Stomach (tissue), 9 donors: ENCODE results near the gene LILRA6. TPM values are rescaled to one million over a fixed set of nuclear protein-coding genes. Genes with fewer than 3 reads are reported as not detected.
A peak's percentile ranks its signal among the peaks of the same experiment; 100 is the strongest.
"Not testable (repeated sequence)": the region's sequence is repeated elsewhere in the genome, so short reads cannot be mapped to it uniquely, and the experiment has no call there.

Source experiments
- DNase-seq, 2 donors: peaks; one replicate each; pipeline versions ENCODE4 v3.0.0 to v3.0.0-alpha.2; 2013 to 2019
- H3K27ac ChIP-seq, 5 donors: fragments of 200-600 bp in 4 of 5; sonication (generic) in 4 of 5; one replicate each; pipeline ENCODE4 v1.5.1; 2013 to 2019; ENCODE audit warnings: mild to moderate bottlenecking in 1 of 5, moderate library complexity in 1 of 5
- H3K27me3 ChIP-seq, 3 donors: fragments of 200-600 bp; sonication (generic); one replicate each; pipeline ENCODE4 v1.5.1; 2017 to 2019; ENCODE audit warnings: mixed run types in 1 of 3
- H3K36me3 ChIP-seq, 4 donors: fragments of 200-600 bp; sonication (generic); 1 replicate in 3 of 4; 2 replicates in 1 of 4; pipeline ENCODE4 v1.5.1; 2016 to 2019
- H3K4me1 ChIP-seq, 4 donors: fragments of 200-600 bp; sonication (generic); one replicate each; pipeline ENCODE4 v1.5.1; 2016 to 2019
- H3K4me3 ChIP-seq, 4 donors: fragments of 200-600 bp; sonication (generic) in 3 of 4; one replicate each; pipeline ENCODE4 v1.5.1; 2016 to 2019; ENCODE audit warnings: mild to moderate bottlenecking in 1 of 4
- H3K9me3 ChIP-seq, 4 donors: fragments of 200-600 bp; sonication (generic); one replicate each; pipeline ENCODE4 v1.5.1; 2016 to 2019
- CTCF ChIP-seq, 7 experiments: fragments of 450-650 bp in 4 of 7; fragments of 200-600 bp in 3 of 7; sonication (generic) in 3 of 7; IDR thresholded peaks; one replicate each; pipeline ENCODE4 v1.5.1; 2016 to 2019; ENCODE audit warnings: antibody characterized with exemption in 7 of 7, control low read depth in 2 of 7, mild to moderate bottlenecking in 1 of 7
- EP300 ChIP-seq: sonication (generic); formaldehyde crosslinking; IDR thresholded peaks from one replicate; pipeline ENCODE4 v1.6.1; 2017; ENCODE audit warnings: antibody characterized with exemption
- POLR2A ChIP-seq, 4 donors: fragments of 450-650 bp; IDR thresholded peaks; one replicate each; pipeline ENCODE4 v1.6.1; 2016; ENCODE audit warnings: antibody characterized with exemption in 4 of 4, control low read depth in 2 of 4, mild to moderate bottlenecking in 1 of 4, moderate library complexity in 1 of 4
- POLR2AphosphoS5 ChIP-seq, 3 donors: sonication (generic); formaldehyde crosslinking; IDR thresholded peaks; one replicate each; pipeline ENCODE4 v1.6.1; 2016; ENCODE audit warnings: antibody characterized with exemption in 3 of 3
- WGBS, 5 donors: extraction: QIAGEN DNeasy Blood & Tissue Kit in 3 of 5; methylation state at CpG; one replicate each; pipeline versions ENCODE4 v1.1.5 to v1.1.7; 2013 to 2018; 5-methylcytosine and 5-hydroxymethylcytosine counted together
- intact Hi-C: fragments of 100-400 bp; cut with DNase I; formaldehyde crosslinking; loops from one replicate; pipeline ENCODE4 v1.15.1; 2023; ENCODE audit warnings: low total_unique reads
- polyA plus RNA-seq, 3 donors: library from polyadenylated mRNA; stranded (reverse); fragments of 200-250 nt; gene quantifications; one replicate each; pipeline ENCODE4 v1.2.3, GENCODE V29; 2013
- total RNA-seq, 5 donors: library from RNA; depleted of rRNA; stranded (reverse); fragments of >200 nt; gene quantifications; one replicate each; pipeline versions ENCODE4 v1.1.0 to v1.2.3, GENCODE V29; 2014 to 2016
- donor health status: healthy with polysubstance abuse.
- donor health status: Bipolar disorder and iron deficiency.
- donor health status: healthy.

The LILRA6 gene
- total and polyA plus RNA-seq, 8 donors: 0.20 to 3.8 (median 0.81) TPM; not detected in 1

- H3K4me1 ChIP-seq: not testable (repeated sequence)
- intact Hi-C loops: loop anchor here (2.0 kb wide), 1 partner anchor 25 kb away; no protein-coding TSS in a partner anchor
Observed at GRCh38 chr19:54221947-54222346, 20.6 kb downstream of the LILRA6 start.

GRCh38 chr19:54219702-54220101, 22.9 kb downstream of the LILRA6 start:
- DNase-seq, H3K4me1 ChIP-seq, H3K4me3 ChIP-seq, H3K9me3 ChIP-seq, intact Hi-C loops, H3K27ac ChIP-seq: not testable (repeated sequence)
- 60 to 94% (median 80%) methylated on average over 1 to 4 of the region's 5 CpGs for WGBS, 5 donors
- peaks cover 0 to 33% (median 10%) of the 10 kb centered on the region in 4 donors for H3K36me3 ChIP-seq
- H3K27me3 ChIP-seq: peaks cover 0 to 37% (median 16%) of the 10 kb centered on the region in 3 donors

More at GRCh38 chr19:54221947-54222346, 20.6 kb downstream of the LILRA6 start:
- Histone ChIP-seq H3K36me3 (peaks cover 0 to 22% (median 8%) of the 10 kb centered on the region in 4 donors), H3K4me3 (peak overlapping the region in 1 of 4 donors; percentile 20), H3K27me3 (peaks cover 0 to 37% (median 16%) of the 10 kb centered on the region in 3 donors), H3K27ac (peak overlapping the region in 1 of 5 donors; percentile 49)
- WGBS, 5 donors: 72 to 87% (median 80%) methylated on average over 2 to 7 of the region's 7 CpGs
- not testable (repeated sequence) for H3K9me3 ChIP-seq, DNase-seq

GRCh38 chr19:54218960-54219661, 23.5 kb downstream of the LILRA6 start:
- H3K4me1 ChIP-seq: peaks cover 0 to 7% (median 0%) of the 10 kb centered on the region in 4 donors
- H3K27ac ChIP-seq: no peak overlapping the region
- intact Hi-C loops: no loop called here
- H3K36me3 ChIP-seq: peaks cover 0 to 33% (median 10%) of the 10 kb centered on the region in 4 donors
- peaks cover 0 to 36% (median 16%) of the 10 kb centered on the region in 3 donors for H3K27me3 ChIP-seq
- no peak overlapping the region for H3K4me3 ChIP-seq
- no peak for DNase-seq
- 86 to 90% (median 89%) methylated on average over 18 to 27 of the region's 27 CpGs for WGBS, 5 donors
- TF ChIP-seq CTCF (IDR thresholded peaks at IDR 0.05) (no peak), POLR2AphosphoS5 (IDR thresholded peaks at IDR 0.05) (no peak), EP300 (no peak)
- H3K9me3 ChIP-seq: no peaks in the 10 kb centered on the region

GRCh38 chr19:54218259-54218658, 24.3 kb downstream of the LILRA6 start:
- H3K9me3 ChIP-seq: no peaks in the 10 kb centered on the region
- peaks cover 0 to 27% (median 9%) of the 10 kb centered on the region in 3 donors for H3K27me3 ChIP-seq
- H3K27ac ChIP-seq: no peak overlapping the region
- peaks cover 0 to 33% (median 10%) of the 10 kb centered on the region in 4 donors for H3K36me3 ChIP-seq
- no peak for TF ChIP-seq POLR2A (IDR thresholded peaks at IDR 0.05)
- TF ChIP-seq CTCF (IDR thresholded peaks at IDR 0.05): no peak
- intact Hi-C loops: no loop called here
- WGBS, 5 donors: 69 to 82% (median 76%) methylated on average over 6 to 8 of the region's 8 CpGs
- no peak overlapping the region for H3K4me3 ChIP-seq
- H3K4me1 ChIP-seq: peaks cover 0 to 7% (median 0%) of the 10 kb centered on the region in 4 donors
- no peak for DNase-seq

- H3K4me1 ChIP-seq, DNase-seq, H3K9me3 ChIP-seq, H3K4me3 ChIP-seq, H3K27ac ChIP-seq, intact Hi-C loops: not testable (repeated sequence)
- Histone ChIP-seq H3K27me3 (peaks cover 0 to 22% (median 3%) of the 10 kb centered on the region in 3 donors), H3K36me3 (peaks cover 0 to 33% (median 10%) of the 10 kb centered on the region in 4 donors)
- WGBS, 5 donors: 51 to 68% (median 63%) methylated on average over 12 to 16 of the region's 20 CpGs
Observed at GRCh38 chr19:54217517-54218247, 24.9 kb downstream of the LILRA6 start.
